ENCODE results near the gene MCUR1. TPM values are rescaled to one million over a fixed set of nuclear protein-coding genes. Genes with fewer than 3 reads are reported as not detected.
"Not testable (repeated sequence)": the region's sequence is repeated elsewhere in the genome, so short reads cannot be mapped to it uniquely, and the experiment has no call there.

Gene MCUR1, protein sequence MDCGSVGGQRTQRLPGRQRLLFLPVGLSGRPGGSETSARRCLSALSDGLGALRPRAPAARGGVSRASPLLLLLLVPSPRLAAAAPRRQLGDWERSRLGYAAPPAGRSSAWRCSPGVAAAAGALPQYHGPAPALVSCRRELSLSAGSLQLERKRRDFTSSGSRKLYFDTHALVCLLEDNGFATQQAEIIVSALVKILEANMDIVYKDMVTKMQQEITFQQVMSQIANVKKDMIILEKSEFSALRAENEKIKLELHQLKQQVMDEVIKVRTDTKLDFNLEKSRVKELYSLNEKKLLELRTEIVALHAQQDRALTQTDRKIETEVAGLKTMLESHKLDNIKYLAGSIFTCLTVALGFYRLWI
- 10 to 100 TPM; 14.3 to 24.2 TPM for total RNA-seq
- long read RNA-seq, donor 1, full-length matches to known transcripts, result 5 of 6 reads
- long read RNA-seq, donor 1, partial matches to known transcripts, result 0 of 6 reads
- long read RNA-seq, donor 1, other reads (novel, unspliced or antisense), result 1 of 6 reads
- long read RNA-seq, donor 2, full-length matches to known transcripts, result 5 of 12 reads
- long read RNA-seq, donor 2, partial matches to known transcripts, result 1 of 12 reads
- long read RNA-seq, donor 2, other reads (novel, unspliced or antisense), result 6 of 12 reads

GRCh38 chr6:13814176-13814937, at the start of gene MCUR1:
Gene MCUR1, minus strand, starts transcription at chr6:13814557. Its CDS starts 128 bp downstream, at chr6:13814429.
- intact Hi-C loops (cut with DNase I), result no loop called here
- peak; percentile 96 for DNase-seq (ENCODE audit: low spot score)

- DNase-seq (ENCODE audit: low spot score), result no peak
- intact Hi-C loops (cut with DNase I), result no loop called here
These were observed 49.4 kb upstream of the MCUR1 start for GRCh38 chr6:13863699-13864155.

- intact Hi-C loops (cut with DNase I); DNase-seq (ENCODE audit: low spot score): not testable (repeated sequence)
These were observed 46.3 kb upstream of the MCUR1 start for GRCh38 chr6:13860556-13861185.

DNA sequence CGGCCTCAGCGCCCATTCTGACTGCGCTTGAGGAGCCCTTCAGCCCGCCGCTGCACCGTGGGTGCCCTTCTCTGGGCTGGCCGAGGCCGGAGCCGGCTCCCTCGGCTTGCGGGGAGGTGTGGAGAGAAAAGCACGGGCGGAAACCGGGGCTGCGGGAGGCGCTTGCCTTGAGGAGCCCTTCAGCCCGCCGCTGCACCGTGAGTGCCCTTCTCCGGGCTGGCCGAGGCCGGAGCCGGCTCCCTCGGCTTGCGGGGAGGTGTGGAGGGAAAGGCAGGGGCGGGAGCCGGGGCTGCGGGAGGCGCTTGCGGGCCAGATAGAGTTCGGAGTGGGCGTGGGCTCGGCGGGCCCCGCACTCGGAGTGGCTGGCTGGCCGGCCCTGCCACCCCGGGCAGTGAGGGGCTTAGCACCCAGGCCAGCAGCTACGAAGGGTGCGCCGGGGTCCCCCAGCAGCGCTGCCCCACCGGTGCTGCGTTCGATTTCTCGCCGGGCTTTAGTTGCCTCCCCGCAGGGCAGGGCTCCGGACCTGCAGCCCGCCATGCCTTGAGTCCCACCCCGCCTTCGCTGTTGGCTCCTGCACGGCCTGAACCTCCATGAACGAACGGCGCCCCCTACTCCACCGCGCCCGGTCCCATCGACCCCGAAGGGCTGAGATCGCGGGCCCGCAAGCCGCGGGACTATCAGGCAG, 45.7 kb upstream of the MCUR1 start:
- no peak for DNase-seq (ENCODE audit: low spot score)
- intact Hi-C loops (cut with DNase I), result no loop called here

GRCh38 chr6:13854716-13855250, 40.4 kb upstream of the MCUR1 start:
- no peak for DNase-seq (ENCODE audit: low spot score)

GRCh38 chr6:13853871-13854270, 39.5 kb upstream of the MCUR1 start:
- no peak for DNase-seq (ENCODE audit: low spot score)

More at GRCh38 chr6:13854716-13855250, 40.4 kb upstream of the MCUR1 start:
- intact Hi-C loops (cut with DNase I), result loop anchor here in 1 of 2 donors (5.0 kb wide), 1 partner anchor 998 kb away; no protein-coding TSS in a partner anchor

DNA sequence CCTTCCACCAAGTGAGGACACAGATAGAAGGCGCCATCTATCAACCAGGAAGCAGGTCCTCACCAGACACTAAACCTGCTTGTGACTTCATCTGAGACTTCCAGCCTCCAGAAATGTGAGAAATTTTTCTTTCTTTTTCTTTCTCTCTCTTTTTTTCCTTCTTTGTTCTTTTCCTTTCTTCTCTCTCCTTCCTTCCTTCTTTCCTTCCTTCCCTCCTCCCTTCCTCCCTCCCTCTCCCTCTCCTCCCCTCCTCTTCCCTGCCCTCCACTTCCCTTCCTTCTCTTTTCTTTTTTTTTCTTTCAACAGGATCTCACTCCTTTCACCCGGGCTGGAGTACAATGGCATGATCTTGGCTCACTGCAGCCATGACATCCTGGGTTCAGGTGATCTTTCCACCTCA, 37.4 kb upstream of the MCUR1 start:
- DNase-seq (ENCODE audit: low spot score), result no peak
- intact Hi-C loops (cut with DNase I), result loop anchor here in 1 of 2 donors (5.0 kb wide), 1 partner anchor 1000 kb away; no protein-coding TSS in a partner anchor

More at GRCh38 chr6:13853871-13854270, 39.5 kb upstream of the MCUR1 start:
- intact Hi-C loops (cut with DNase I), result loop anchor here in 1 of 2 donors (5.0 kb wide), 1 partner anchor 998 kb away; no protein-coding TSS in a partner anchor

DNA sequence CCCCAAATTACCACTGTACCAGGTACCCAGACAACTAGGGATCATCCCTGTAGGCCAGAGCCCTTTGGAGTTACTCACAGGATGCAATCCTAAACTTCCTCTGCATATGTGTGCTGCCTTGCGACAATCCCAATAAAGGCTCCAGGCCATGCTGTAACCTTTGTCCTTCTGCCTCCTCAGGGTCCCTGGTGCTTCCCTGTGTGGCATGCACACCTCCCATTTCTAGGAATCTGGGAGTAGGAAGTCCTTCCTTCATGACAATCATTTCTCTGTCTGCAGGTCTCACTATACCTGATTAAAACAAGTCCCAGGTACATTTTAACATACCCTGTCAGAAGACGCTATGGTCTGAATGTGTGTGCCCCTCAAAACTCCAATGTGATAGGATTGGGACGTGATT, 37.0 kb upstream of the MCUR1 start:
- intact Hi-C loops (cut with DNase I), result loop anchor here in 1 of 2 donors (5.0 kb wide), 1 partner anchor 1001 kb away; no protein-coding TSS in a partner anchor

DNA sequence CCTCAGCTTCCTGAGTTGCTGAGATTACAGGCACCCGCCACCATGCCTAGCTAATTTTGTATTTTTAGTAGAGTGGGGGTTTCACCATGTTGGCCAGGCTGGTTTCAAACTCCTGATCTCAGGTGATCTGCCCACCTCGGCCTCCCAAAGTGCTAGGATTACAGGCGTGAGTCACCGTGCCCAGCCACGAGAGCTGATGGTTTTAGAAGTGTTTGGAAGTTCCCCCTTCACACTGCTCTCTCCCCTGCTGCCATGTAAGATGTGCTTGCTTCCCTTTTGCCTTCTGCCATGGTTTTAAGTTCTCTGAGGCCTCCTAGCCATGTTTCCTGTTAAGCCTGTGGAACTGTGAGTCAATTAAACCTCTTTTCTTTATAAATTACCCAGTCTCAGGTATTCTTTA, 36.3 kb upstream of the MCUR1 start:
- intact Hi-C loops (cut with DNase I), result loop anchor here in 1 of 2 donors (1.0 to 5.0 kb wide), 2 partner anchors 27 to 1002 kb away; no protein-coding TSS in a partner anchor
- DNase-seq (ENCODE audit: low spot score), result not testable (repeated sequence)

More for the DNA sequence above, 37.0 kb upstream of the MCUR1 start:
- no peak for DNase-seq (ENCODE audit: low spot score)

- no peak for DNase-seq (ENCODE audit: low spot score)
- intact Hi-C loops (cut with DNase I), result no loop called here
These were observed 34.3 kb upstream of the MCUR1 start for GRCh38 chr6:13848522-13849150.

- intact Hi-C loops (cut with DNase I), result no loop called here
- DNase-seq (ENCODE audit: low spot score), result no peak
These were observed 33.1 kb upstream of the MCUR1 start for GRCh38 chr6:13847326-13848050.

GRCh38 chr6:13846841-13847240, 32.5 kb upstream of the MCUR1 start:
- intact Hi-C loops (cut with DNase I), result no loop called here
- DNase-seq (ENCODE audit: low spot score), result no peak

DNA sequence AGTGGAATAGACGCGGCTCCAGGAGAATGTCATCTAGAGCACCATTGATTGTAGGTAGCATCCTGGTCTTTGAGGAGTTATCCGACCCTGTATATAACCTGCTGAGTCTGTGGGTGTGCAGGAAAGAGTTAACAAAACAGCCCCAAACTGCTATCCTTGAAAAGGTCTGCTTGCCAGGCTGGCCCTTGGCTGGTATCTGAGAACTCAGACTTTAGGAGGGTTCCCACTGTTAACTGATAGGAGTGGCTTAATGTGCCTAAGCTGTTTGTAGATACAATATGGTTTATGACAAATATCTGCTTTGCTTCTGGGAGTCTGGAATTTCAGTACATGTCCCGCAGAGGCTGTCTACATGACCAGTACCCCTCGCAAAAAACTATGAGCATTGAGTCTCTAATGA, 27.6 kb upstream of the MCUR1 start:
- no peak for DNase-seq (ENCODE audit: low spot score)
- intact Hi-C loops (cut with DNase I), result no loop called here

DNA sequence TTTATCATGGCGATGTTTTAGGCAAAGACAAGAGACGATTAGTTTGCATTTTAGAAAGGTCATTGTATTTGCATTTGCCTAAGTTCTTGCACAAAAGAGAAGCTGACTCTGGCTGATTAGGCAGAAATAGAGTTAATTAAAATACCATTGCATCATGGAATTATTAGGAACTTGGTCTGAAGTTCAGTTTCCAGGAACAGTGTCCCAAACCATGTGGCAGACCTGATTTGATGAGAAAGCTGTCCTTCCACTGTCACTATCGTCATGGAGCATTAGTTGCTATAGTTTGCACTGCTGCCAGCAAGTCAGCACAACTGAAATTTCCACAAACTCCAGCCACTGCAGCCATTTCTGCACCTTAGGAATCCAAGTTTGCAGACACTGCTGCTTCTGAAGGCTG, 24.3 kb upstream of the MCUR1 start:
- intact Hi-C loops (cut with DNase I), result no loop called here
- no peak for DNase-seq (ENCODE audit: low spot score)

GRCh38 chr6:13836170-13836569, 21.8 kb upstream of the MCUR1 start:
- intact Hi-C loops (cut with DNase I), result no loop called here
- no peak for DNase-seq (ENCODE audit: low spot score)

GRCh38 chr6:13834790-13835189, 20.4 kb upstream of the MCUR1 start:
- DNase-seq (ENCODE audit: low spot score), result no peak
- intact Hi-C loops (cut with DNase I), result no loop called here

DNA sequence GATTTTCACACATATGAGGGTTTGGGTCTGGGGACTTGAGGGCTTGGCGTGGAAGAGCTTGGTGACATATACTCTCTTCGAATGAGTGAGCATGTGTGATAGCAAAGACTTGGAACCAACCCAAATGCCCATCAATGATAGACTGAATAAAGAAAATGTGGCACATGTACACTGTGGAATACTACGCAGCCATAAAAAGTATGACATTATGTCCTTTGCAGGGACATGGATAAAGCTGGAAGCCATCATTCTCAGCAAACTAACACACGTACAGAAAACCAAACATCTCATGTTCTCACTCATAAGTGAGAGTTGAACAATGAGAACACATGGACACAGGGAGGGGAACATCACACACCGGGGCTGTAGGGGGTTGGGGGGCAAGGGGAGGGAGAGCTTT, 19.7 kb upstream of the MCUR1 start:
- intact Hi-C loops (cut with DNase I), result not testable (repeated sequence)

More for the DNA sequence above, 19.7 kb upstream of the MCUR1 start:
- not testable (repeated sequence) for DNase-seq (ENCODE audit: low spot score)

All from posterior vena cava (tissue), 2 donors.